Psoas muscle (tissue), 8 donors: ENCODE measurements around the gene ETV6. TPM values are rescaled to one million over a fixed set of nuclear protein-coding genes. Genes with fewer than 3 reads are reported as not detected.

Source experiments
- ATAC-seq, 4 donors: fragments of 200-7000 bp; cut with Tn5 transposase; one replicate each; pipeline ENCODE4 v1.9.1; 2020; ENCODE audit warnings: moderate library complexity in 3 of 4, mild to moderate bottlenecking in 2 of 4
- DNase-seq, 2 donors: peaks; one replicate each; pipeline ENCODE4 v3.0.0-alpha.2; 2020
- H3K27ac ChIP-seq: fragments of 200-600 bp; one replicate; pipeline ENCODE4 v1.8.0; 2022
- H3K27me3 ChIP-seq, 3 donors: fragments of 200-600 bp in 1 of 3; one replicate each; pipeline versions ENCODE4 v1.6.1 to v1.8.0; 2013 to 2022; ENCODE audit warnings: low read length in 2 of 3, mild to moderate bottlenecking in 2 of 3, moderate library complexity in 1 of 3; ENCODE audit not compliant: insufficient read depth in 3 of 3
- H3K36me3 ChIP-seq, 2 donors: fragments of 200-600 bp in 1 of 2; one replicate each; pipeline versions ENCODE4 v1.6.1 to v1.8.0; 2013 to 2022; ENCODE audit warnings: low read depth in 1 of 2, mild to moderate bottlenecking in 1 of 2, moderate library complexity in 1 of 2; ENCODE audit not compliant: insufficient read depth in 1 of 2
- H3K4me1 ChIP-seq: fragments of 200-600 bp; one replicate; pipeline ENCODE4 v1.8.0; 2022
- H3K4me3 ChIP-seq: fragments of 200-600 bp; one replicate; pipeline ENCODE4 v1.8.0; 2022; ENCODE audit warnings: mild to moderate bottlenecking
- H3K9me3 ChIP-seq: fragments of 200-600 bp; one replicate; pipeline ENCODE4 v1.8.0; 2022
- CTCF ChIP-seq: fragments of 200-600 bp; IDR thresholded peaks from one replicate; pipeline ENCODE4 v1.8.0; 2022; ENCODE audit warnings: antibody characterized with exemption
- WGBS, 3 donors: extraction: QIAGEN DNeasy Blood & Tissue Kit; methylation state at CpG; one replicate each; pipeline versions ENCODE4 v1.1.6 to v1.1.7; 2013; 5-methylcytosine and 5-hydroxymethylcytosine counted together
- intact Hi-C, 2 donors: fragments of 100-400 bp; cut with DNase I; formaldehyde crosslinking; loops; one replicate each; pipeline versions ENCODE4 v1.11.0 to v1.14.2; 2022
- polyA plus RNA-seq, 3 donors: library from polyadenylated mRNA; stranded (reverse); fragments of 200-250 nt; gene quantifications; one replicate each; pipeline ENCODE4 v1.2.3, GENCODE V29; 2013
- total RNA-seq, 4 donors: library from RNA; stranded (reverse); fragmentation: NEBNext Ultra II Directional in 2 of 4; extraction: Animal tissue kit (Norgen Biotek cat#: 25700) in 2 of 4; gene quantifications; one replicate each; pipeline versions ENCODE4 v1.2.1 to v1.2.4, GENCODE V29; 2021 to 2023
- donor health status: healthy with polysubstance abuse.
- donor health status: DM: no; HTN: no; CAD: no; lungs with moderate emphysema.
- donor health status: Bipolar disorder and iron deficiency.
- donor health status: healthy.
- donor health status: DM: yes; HTN: yes; CAD: no.
- donor health status: DM: no; HTN: no; CAD: no.
- donor health status: DM: no; HTN: no; CAD: no.
- donor health status: DM: yes; HTN: yes; CAD: no.

Gene ETV6
- total and polyA plus RNA-seq, 7 donors = 2.8 to 22.9 (median 4.9) TPM

GRCh38 chr12:11741434-11742092 is 92.1 kb downstream of the ETV6 start:
- ATAC-seq (peak; percentile 75 to 96 (median 94)), DNase-seq (no peak)
- Histone ChIP-seq H3K27me3 (no peaks in the 10 kb centered on the region), H3K27ac (peak overlapping the region; percentile 41), H3K4me3 (no peak overlapping the region), H3K36me3 (peaks cover 0 to 2% of the 10 kb centered on the region in 2 donors), H3K9me3 (no peaks in the 10 kb centered on the region), H3K4me1 (peaks cover 17% of the 10 kb centered on the region)
- 48 to 77% (median 51%) methylated on average over 4 of the region's 4 CpGs for WGBS, 3 donors
- TF ChIP-seq CTCF = no peak
- intact Hi-C loops = no loop called here

- 76 to 86% (median 76%) methylated on average over 12 of the region's 12 CpGs for WGBS, 3 donors
- no peak for TF ChIP-seq CTCF
- no peaks in the 10 kb centered on the region for H3K9me3 ChIP-seq
- ATAC-seq (no peak), DNase-seq (no peak)
- no peak overlapping the region for H3K27ac ChIP-seq
- peaks cover 0 to 2% of the 10 kb centered on the region in 2 donors for H3K36me3 ChIP-seq
- intact Hi-C loops = no loop called here
- H3K4me1 ChIP-seq = peaks cover 17% of the 10 kb centered on the region
- H3K27me3 ChIP-seq = no peaks in the 10 kb centered on the region
- no peak overlapping the region for H3K4me3 ChIP-seq
Observed at GRCh38 chr12:11743423-11744409, 94.2 kb downstream of the ETV6 start.

- ATAC-seq (no peak), DNase-seq (no peak)
- intact Hi-C loops = no loop called here
- Histone ChIP-seq H3K9me3 (no peaks in the 10 kb centered on the region), H3K4me3 (no peak overlapping the region), H3K27ac (no peak overlapping the region), H3K27me3 (no peaks in the 10 kb centered on the region), H3K36me3 (peaks cover 0 to 2% of the 10 kb centered on the region in 2 donors), H3K4me1 (peaks cover 17% of the 10 kb centered on the region)
- 95 to 97% (median 96%) methylated on average over 3 of the region's 3 CpGs for WGBS, 3 donors
- TF ChIP-seq CTCF = no peak
Observed at GRCh38 chr12:11744410-11744801, 94.9 kb downstream of the ETV6 start.

GRCh38 chr12:11745113-11745512 is 95.6 kb downstream of the ETV6 start:
- intact Hi-C loops = no loop called here
- Histone ChIP-seq H3K4me3 (no peak overlapping the region), H3K36me3 (peaks cover 0 to 2% of the 10 kb centered on the region in 2 donors), H3K27me3 (no peaks in the 10 kb centered on the region), H3K9me3 (no peaks in the 10 kb centered on the region), H3K4me1 (peaks cover 17% of the 10 kb centered on the region), H3K27ac (no peak overlapping the region)
- 90 to 93% (median 92%) methylated on average over 6 of the region's 6 CpGs for WGBS, 3 donors
- no peak for TF ChIP-seq CTCF
- DNase-seq (no peak), ATAC-seq (no peak)
